Endothelial cell of umbilical vein (primary cell): ENCODE measurements around the gene ASCL1.

Source experiments
- EZH2 ChIP-seq: IDR thresholded peaks from 2 replicates; pipeline ENCODE4 v1.6.1; 2012; ENCODE audit warnings: borderline replicate concordance, low read depth, mild to moderate bottlenecking, moderate library complexity, low read length, inconsistent platforms; ENCODE audit not compliant: severe bottlenecking
- POLR2A ChIP-seq: IDR thresholded peaks from 2 replicates; pipeline ENCODE4 v1.6.1; 2012; ENCODE audit warnings: low read depth, mild to moderate bottlenecking, control low read depth, low read length
- TF ChIP-seq, protein P1 (sequence below), 2 donors: IDR thresholded peaks; 1 replicate in 1 of 2; 2 replicates in 1 of 2; pipeline ENCODE4 v1.5.1; 2011; ENCODE audit warnings: low read length in 2 of 2, mild to moderate bottlenecking in 2 of 2, moderate library complexity in 2 of 2, control low read depth in 1 of 2, inconsistent platforms in 1 of 2, low read depth in 1 of 2; ENCODE audit not compliant: insufficient read depth in 1 of 2; ENCODE audit errors: extremely low read depth in 1 of 2
- TF ChIP-seq, protein P2 (sequence below): IDR thresholded peaks from 2 replicates; pipeline ENCODE4 v1.6.1; 2011; ENCODE audit not compliant: insufficient read depth, insufficient read length

DNA sequence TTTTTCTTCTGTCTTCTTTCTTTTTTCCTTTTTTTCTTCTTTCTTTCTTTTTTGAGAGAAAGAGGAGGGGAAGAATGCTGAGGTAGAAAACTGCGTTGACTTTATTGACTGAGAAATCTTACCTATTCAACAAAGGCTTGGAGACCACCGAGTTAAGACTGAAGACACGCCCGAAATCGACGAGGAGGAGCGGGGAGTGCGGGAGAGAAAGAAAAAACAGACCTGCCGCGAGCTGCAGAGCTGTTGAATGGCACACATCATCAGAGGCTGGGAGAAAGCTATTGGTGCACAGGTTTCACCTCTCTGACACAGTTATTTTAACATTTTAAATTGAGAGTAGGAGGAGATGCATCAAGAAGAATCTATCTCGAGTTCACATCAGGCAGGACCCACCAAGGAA, 5.1 kb downstream of the ASCL1 start:
- TF ChIP-seq, protein P1, sequence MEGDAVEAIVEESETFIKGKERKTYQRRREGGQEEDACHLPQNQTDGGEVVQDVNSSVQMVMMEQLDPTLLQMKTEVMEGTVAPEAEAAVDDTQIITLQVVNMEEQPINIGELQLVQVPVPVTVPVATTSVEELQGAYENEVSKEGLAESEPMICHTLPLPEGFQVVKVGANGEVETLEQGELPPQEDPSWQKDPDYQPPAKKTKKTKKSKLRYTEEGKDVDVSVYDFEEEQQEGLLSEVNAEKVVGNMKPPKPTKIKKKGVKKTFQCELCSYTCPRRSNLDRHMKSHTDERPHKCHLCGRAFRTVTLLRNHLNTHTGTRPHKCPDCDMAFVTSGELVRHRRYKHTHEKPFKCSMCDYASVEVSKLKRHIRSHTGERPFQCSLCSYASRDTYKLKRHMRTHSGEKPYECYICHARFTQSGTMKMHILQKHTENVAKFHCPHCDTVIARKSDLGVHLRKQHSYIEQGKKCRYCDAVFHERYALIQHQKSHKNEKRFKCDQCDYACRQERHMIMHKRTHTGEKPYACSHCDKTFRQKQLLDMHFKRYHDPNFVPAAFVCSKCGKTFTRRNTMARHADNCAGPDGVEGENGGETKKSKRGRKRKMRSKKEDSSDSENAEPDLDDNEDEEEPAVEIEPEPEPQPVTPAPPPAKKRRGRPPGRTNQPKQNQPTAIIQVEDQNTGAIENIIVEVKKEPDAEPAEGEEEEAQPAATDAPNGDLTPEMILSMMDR (IDR thresholded peaks at IDR 0.05; ENCODE audit: extremely low read depth in 1 of 2, insufficient read depth in 1 of 2, low read depth in 1 of 2, low read length in 2 of 2) = no peak
- TF ChIP-seq, protein P2, sequence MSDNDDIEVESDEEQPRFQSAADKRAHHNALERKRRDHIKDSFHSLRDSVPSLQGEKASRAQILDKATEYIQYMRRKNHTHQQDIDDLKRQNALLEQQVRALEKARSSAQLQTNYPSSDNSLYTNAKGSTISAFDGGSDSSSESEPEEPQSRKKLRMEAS = no peak
- no peak for TF ChIP-seq EZH2
- no peak for TF ChIP-seq POLR2A
